GM12878 (cell line): Measurements from ENCODE around the gene ZNF791.

Source experiments
- ATF3 ChIP-seq: IDR thresholded peaks from 2 replicates; pipeline ENCODE4 v1.6.1; 2011; ENCODE audit warnings: low read depth, mild to moderate bottlenecking, low read length, moderate library complexity, borderline replicate concordance; ENCODE audit errors: extremely low read depth
- RAD21 ChIP-seq: IDR thresholded peaks from 2 replicates; pipeline ENCODE4 v1.6.1; 2011; ENCODE audit warnings: mild to moderate bottlenecking, low read depth, low read length, moderate library complexity; ENCODE audit not compliant: insufficient read depth

DNA sequence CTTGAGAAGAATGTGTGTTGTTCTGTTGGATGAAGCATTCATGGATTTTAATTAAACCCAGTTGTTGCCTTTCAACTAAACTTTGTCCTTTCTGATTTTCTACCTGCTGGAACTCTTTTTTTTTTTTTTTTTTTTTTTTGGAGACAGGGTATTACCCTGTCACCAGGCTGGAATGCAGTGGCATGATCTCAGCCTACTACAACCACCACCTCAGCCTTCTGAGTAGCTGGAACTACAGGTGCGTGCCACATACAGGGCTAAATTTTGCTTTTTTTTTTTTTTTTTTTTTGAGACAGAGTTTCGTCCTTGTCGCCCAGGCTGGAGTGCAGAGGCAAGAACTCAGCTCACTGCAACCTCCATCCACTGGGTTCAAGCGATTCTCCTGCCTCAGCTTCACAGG, 6.9 kb downstream of the ZNF791 start:
- TF ChIP-seq RAD21 (no peak), ATF3 (no peak)
